K562 (cell line): ENCODE data around the gene GNB2.

Source experiments
- KLF10 ChIP-seq: fragments of 250-450 bp; sonication (Bioruptor Pico); IDR thresholded peaks from 2 replicates; pipeline ENCODE4 v1.6.1; 2021; ENCODE audit warnings: matching md5 sums
- TF ChIP-seq, protein P1 (sequence below): fragments of 200-600 bp; sonication (generic); IDR thresholded peaks from one replicate; pipeline ENCODE4 v1.6.1; 2012; ENCODE audit warnings: mild to moderate bottlenecking, low read depth, low read length, inconsistent platforms
- TF ChIP-seq, protein P2 (sequence below), 3 experiments: IDR thresholded peaks in 2 of 3; conservative IDR thresholded peaks in 1 of 3; 2 replicates each; pipeline ENCODE4 v1.5.1; 2011 to 2012; ENCODE audit warnings: low read length in 3 of 3, mild to moderate bottlenecking in 3 of 3, control low read depth in 2 of 3, improper control_type of control experiment in 1 of 3, inconsistent platforms in 1 of 3, low read depth in 1 of 3, mixed read lengths in 1 of 3, moderate library complexity in 1 of 3; ENCODE audit not compliant: insufficient read depth in 2 of 3

DNA sequence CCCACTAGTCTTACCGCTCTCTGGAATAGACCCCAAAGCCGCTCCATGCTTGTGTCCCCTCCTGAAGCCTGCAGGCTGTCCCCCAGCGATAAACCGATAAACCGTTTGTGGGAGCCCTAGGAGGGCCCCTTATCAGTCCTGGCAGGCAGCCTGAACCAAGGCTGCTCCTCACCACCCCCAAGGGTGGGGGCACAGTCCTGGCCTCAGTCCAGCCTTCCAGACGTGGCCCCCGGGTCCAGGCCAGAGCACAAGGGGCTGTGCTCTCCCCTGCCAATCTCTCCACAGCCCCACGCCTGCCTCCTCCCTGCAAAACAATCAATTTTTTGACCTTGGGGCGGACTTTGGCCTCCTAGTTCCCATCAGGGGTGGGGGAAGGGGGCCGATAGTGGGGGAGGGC is 32.1 kb upstream of the GNB2 start, which contains the start of gene TFR2:
- no peak for TF ChIP-seq KLF10 (CRISPR knock-in tag)
- TF ChIP-seq, protein P1, sequence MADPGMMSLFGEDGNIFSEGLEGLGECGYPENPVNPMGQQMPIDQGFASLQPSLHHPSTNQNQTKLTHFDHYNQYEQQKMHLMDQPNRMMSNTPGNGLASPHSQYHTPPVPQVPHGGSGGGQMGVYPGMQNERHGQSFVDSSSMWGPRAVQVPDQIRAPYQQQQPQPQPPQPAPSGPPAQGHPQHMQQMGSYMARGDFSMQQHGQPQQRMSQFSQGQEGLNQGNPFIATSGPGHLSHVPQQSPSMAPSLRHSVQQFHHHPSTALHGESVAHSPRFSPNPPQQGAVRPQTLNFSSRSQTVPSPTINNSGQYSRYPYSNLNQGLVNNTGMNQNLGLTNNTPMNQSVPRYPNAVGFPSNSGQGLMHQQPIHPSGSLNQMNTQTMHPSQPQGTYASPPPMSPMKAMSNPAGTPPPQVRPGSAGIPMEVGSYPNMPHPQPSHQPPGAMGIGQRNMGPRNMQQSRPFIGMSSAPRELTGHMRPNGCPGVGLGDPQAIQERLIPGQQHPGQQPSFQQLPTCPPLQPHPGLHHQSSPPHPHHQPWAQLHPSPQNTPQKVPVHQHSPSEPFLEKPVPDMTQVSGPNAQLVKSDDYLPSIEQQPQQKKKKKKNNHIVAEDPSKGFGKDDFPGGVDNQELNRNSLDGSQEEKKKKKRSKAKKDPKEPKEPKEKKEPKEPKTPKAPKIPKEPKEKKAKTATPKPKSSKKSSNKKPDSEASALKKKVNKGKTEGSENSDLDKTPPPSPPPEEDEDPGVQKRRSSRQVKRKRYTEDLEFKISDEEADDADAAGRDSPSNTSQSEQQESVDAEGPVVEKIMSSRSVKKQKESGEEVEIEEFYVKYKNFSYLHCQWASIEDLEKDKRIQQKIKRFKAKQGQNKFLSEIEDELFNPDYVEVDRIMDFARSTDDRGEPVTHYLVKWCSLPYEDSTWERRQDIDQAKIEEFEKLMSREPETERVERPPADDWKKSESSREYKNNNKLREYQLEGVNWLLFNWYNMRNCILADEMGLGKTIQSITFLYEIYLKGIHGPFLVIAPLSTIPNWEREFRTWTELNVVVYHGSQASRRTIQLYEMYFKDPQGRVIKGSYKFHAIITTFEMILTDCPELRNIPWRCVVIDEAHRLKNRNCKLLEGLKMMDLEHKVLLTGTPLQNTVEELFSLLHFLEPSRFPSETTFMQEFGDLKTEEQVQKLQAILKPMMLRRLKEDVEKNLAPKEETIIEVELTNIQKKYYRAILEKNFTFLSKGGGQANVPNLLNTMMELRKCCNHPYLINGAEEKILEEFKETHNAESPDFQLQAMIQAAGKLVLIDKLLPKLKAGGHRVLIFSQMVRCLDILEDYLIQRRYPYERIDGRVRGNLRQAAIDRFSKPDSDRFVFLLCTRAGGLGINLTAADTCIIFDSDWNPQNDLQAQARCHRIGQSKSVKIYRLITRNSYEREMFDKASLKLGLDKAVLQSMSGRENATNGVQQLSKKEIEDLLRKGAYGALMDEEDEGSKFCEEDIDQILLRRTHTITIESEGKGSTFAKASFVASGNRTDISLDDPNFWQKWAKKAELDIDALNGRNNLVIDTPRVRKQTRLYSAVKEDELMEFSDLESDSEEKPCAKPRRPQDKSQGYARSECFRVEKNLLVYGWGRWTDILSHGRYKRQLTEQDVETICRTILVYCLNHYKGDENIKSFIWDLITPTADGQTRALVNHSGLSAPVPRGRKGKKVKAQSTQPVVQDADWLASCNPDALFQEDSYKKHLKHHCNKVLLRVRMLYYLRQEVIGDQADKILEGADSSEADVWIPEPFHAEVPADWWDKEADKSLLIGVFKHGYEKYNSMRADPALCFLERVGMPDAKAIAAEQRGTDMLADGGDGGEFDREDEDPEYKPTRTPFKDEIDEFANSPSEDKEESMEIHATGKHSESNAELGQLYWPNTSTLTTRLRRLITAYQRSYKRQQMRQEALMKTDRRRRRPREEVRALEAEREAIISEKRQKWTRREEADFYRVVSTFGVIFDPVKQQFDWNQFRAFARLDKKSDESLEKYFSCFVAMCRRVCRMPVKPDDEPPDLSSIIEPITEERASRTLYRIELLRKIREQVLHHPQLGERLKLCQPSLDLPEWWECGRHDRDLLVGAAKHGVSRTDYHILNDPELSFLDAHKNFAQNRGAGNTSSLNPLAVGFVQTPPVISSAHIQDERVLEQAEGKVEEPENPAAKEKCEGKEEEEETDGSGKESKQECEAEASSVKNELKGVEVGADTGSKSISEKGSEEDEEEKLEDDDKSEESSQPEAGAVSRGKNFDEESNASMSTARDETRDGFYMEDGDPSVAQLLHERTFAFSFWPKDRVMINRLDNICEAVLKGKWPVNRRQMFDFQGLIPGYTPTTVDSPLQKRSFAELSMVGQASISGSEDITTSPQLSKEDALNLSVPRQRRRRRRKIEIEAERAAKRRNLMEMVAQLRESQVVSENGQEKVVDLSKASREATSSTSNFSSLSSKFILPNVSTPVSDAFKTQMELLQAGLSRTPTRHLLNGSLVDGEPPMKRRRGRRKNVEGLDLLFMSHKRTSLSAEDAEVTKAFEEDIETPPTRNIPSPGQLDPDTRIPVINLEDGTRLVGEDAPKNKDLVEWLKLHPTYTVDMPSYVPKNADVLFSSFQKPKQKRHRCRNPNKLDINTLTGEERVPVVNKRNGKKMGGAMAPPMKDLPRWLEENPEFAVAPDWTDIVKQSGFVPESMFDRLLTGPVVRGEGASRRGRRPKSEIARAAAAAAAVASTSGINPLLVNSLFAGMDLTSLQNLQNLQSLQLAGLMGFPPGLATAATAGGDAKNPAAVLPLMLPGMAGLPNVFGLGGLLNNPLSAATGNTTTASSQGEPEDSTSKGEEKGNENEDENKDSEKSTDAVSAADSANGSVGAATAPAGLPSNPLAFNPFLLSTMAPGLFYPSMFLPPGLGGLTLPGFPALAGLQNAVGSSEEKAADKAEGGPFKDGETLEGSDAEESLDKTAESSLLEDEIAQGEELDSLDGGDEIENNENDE = no peak
- TF ChIP-seq, protein P2, sequence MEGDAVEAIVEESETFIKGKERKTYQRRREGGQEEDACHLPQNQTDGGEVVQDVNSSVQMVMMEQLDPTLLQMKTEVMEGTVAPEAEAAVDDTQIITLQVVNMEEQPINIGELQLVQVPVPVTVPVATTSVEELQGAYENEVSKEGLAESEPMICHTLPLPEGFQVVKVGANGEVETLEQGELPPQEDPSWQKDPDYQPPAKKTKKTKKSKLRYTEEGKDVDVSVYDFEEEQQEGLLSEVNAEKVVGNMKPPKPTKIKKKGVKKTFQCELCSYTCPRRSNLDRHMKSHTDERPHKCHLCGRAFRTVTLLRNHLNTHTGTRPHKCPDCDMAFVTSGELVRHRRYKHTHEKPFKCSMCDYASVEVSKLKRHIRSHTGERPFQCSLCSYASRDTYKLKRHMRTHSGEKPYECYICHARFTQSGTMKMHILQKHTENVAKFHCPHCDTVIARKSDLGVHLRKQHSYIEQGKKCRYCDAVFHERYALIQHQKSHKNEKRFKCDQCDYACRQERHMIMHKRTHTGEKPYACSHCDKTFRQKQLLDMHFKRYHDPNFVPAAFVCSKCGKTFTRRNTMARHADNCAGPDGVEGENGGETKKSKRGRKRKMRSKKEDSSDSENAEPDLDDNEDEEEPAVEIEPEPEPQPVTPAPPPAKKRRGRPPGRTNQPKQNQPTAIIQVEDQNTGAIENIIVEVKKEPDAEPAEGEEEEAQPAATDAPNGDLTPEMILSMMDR (IDR thresholded peaks at IDR 0.05 in 2 of 3, conservative IDR thresholded peaks at IDR 0.05 in 1 of 3; ENCODE audit: insufficient read depth in 2 of 3, low read depth in 1 of 3, low read length in 3 of 3) = no peak; a peak in 2 of 6 replicates
